ENCODE measurements around the gene CBLC.

CBLC gene

GRCh38 chr19:44799627-44800346, 22.1 kb downstream of the CBLC start:
- no peak for DNase-seq (ENCODE audit: low read depth)

DNA sequence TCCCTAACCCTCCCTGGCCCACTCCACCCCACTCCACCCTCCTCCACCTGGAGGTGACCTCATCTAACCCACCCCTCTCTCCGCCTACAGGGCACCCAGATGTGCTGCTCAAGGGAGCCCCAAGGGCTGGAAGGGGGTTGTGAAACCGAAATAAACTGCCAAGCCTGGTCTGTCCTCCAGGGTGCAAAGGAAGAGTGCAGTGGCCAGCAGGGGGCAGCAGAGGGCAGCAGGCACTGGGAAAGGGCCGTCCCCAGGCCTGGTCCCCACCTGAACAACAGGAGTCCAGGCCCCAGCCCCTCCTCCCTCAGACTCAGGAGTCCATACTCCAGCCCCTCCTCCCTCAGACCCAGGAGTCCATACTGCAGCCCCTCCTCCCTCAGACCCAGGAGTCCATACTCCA, 22.8 kb downstream of the CBLC start:
- peak; percentile 84 for DNase-seq (ENCODE audit: low read depth)

- DNase-seq (ENCODE audit: low read depth) = no peak
Measured at GRCh38 chr19:44803442-44804428, 26.0 kb downstream of the CBLC start.

DNA sequence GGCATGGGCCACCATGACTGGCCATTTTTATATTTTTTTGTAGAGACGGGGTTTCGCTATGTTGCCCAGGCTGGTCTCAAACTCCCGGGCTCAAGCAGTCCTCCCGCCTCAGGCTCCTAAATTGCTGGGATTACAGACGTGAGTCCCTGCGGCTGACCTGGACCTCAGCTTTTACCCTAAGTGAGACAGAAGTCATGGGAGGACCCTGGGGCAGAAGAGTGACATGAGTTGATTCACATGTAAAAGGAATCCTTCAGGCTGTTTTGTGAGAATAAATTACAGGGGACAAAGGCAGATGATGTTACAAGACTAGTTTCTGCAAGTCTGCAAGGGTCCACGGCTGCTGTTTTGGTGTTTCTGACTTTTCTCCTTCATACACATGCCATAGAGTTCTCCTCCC, 28.6 kb downstream of the CBLC start:
- DNase-seq (ENCODE audit: low read depth) = no peak

DNA sequence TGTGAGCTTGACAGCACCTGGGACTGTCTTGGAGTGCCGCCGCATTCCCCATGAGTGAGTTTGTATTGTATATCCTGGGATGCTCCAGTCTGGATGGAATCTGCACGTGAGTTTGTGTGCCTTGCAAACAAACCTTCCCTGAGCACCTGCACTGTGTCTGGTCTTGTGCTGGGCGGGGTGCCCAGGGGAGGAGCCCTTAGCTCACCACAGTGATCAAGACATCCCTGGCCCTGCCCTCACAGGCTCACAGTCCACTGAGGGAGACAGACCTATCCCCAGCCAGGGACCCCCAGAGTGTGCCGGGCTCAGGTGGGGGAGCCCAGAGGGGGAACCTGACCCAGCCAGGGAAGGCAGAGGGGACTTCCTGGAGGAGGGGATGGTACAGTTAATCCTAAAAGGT, 29.5 kb downstream of the CBLC start:
- DNase-seq (ENCODE audit: low read depth) = no peak

GRCh38 chr19:44807652-44808462, 30.2 kb downstream of the CBLC start:
- DNase-seq (ENCODE audit: low read depth) = no peak

DNA sequence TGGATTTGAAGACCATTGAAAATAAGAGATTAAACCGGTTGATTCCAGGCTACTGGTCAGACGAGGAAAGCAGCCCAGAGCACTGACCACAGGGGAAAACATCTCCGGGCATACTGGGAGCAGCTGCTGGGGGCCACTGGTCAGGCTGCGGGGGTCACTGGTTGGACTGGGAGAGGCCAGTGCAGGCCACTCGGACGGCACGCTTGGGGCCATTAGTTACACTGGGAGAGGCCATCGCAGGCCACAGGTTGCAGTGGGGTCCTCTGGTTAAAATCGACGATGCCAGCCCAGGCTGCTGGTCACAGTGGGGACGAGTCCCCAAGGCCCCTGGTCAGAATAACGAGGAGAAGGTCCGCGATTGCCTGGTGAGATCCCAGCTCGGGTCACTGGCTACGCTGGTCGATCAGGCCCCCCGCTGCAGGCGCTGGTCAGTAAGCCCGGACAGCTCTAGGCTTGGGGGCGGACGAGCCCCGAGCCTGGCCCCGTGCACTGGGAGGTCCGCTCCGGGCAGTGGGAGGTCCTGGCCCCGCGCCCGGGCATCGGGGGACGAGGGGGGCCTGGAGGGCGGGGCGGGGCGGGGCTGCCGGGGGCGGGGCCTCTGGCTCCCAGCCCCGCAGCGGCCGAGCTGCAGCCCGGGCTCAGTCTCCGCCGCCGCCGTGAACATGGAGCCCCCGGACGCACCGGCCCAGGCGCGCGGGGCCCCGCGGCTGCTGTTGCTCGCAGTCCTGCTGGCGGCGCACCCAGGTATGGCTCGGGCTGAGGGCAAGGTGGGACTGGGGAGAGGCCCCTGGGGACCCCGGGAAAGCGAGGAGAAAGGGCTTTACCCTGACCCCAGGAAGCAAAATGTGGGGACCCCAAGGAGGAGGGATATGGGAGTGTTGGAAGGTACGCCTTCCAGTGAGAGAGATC, 31.0 kb downstream of the CBLC start, which contains the start of gene BCAM:
Gene BCAM (plus strand): TSS at position 641 of the 909 bp plus-strand sequence. CDS start 22 bp downstream, at position 663.
- no peak for DNase-seq (ENCODE audit: low read depth)

DNA sequence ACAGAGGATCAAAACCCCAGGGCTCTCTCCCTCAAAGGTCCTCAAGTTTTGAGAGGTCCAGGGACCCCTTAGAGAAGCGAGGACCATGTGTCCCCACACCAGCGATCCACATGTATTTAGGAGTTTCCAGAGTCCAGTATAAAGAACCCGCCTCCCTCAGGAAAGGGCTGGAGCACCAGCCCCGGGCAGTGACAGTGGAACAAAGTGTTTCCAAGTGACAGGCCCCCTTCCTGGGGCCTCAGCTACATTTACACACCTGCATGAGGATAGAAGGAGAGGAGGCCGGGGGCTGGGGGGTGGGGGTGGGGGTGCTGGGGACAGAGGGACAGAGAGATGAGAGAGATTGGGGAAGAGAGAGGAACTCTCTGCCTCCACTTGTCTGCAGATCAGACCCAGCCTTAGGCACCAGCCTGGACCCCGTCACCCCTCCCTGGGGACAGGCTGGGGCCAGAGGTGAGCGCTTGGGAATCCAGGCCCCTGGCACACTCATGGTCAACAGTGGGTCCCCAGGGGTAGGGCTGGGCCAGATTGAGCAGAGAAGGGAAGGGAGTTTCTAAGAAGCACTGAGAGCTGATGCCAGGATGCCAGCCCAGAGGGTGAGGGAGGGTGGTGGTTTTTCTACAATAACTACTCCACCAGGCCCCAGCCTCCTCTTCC, 32.0 kb downstream of the CBLC start:
- no peak for DNase-seq (ENCODE audit: low read depth)

- DNase-seq (ENCODE audit: low read depth) = no peak
Measured at GRCh38 chr19:44810234-44811121, 32.8 kb downstream of the CBLC start.

DNA sequence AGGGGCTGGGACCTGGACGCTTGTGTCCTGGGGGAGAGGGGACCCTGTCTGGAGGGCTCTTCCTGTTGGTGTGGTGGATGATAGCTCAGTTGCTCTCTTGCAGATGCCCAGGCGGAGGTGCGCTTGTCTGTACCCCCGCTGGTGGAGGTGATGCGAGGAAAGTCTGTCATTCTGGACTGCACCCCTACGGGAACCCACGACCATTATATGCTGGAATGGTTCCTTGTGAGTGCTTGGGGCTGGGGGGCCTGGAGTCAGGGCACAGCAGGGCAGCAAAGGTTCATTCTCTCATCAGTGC, 33.4 kb downstream of the CBLC start:
- DNase-seq (ENCODE audit: low read depth) = no peak

- no peak for DNase-seq (ENCODE audit: low read depth)
Measured at GRCh38 chr19:44812142-44812718, 34.5 kb downstream of the CBLC start.

GRCh38 chr19:44813070-44813840, 35.6 kb downstream of the CBLC start:
- no peak for DNase-seq (ENCODE audit: low read depth)

GRCh38 chr19:44813841-44814470, 36.3 kb downstream of the CBLC start:
- DNase-seq (ENCODE audit: low read depth) = no peak

DNA sequence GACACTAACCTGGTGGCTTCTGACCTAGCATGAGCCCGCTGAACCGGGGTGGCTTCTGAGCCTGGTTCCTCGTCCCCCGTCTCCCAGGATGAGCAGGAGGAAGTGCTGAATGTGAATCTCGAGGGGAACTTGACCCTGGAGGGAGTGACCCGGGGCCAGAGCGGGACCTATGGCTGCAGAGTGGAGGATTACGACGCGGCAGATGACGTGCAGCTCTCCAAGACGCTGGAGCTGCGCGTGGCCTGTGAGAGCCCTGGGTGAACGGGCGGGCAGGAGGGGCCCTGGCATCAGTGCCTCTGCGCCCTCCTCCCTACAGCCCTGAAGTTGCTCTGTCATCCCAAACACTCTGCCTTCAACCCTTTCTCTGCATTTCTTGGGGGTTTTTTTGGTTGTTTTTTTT, 36.8 kb downstream of the CBLC start:
- no peak for DNase-seq (ENCODE audit: low read depth)

DNA sequence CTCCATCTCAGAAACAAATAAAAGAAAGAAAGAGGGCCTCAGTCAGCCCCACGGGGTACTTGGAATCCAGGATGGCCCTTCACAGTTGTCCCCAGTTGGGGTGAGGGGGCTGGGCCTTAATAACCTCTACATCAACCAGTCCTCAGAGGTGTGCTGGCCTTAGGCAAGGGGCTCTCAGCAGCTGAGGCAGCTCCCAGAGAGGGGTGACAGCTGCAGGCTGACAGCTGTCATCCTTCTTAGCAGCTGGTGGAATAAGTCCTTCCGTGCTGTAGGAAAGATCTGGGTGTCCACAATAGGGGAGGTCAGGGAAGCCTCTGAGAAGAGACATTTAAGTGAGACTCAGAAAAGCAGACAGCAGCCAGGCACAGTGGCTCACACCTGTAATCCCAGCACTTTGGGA, 38.6 kb downstream of the CBLC start:
- DNase-seq (ENCODE audit: low read depth) = no peak

DNA sequence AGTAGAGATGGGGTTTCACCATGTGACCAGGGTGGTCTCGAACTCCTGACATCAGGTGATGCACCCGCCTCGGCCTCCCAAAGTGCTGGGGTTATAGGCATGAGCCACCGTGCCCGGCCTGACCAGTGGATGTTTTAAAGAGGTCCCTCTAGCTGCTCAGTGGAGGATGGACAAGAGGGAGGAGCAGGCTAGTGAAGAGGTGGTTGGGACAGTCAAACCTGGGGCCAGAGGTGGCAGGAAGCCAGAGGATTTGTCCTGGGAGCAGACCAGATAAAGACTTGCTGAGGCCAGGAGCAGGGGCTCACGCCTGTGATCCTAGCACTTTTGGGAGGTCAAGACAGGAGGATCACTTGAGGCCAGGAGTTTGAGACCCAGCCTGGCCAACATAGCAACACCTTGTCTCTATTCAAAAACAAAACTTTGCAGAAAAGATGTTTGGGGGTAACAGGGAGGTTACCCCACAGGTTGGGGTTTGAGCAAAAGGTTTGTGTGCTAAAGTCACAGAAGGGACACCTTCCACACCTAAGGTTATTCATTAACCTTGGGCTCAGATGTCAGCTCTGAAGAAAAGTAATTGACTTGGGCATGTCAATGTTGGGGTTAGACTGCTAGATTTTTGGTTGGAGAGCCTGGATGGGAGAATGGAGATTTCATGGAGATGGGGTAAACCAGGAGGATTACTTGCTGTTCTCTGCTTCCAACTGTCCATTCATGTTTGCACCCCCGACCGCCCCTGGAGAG, 40.2 kb downstream of the CBLC start:
- DNase-seq (ENCODE audit: low read depth) = no peak

DNA sequence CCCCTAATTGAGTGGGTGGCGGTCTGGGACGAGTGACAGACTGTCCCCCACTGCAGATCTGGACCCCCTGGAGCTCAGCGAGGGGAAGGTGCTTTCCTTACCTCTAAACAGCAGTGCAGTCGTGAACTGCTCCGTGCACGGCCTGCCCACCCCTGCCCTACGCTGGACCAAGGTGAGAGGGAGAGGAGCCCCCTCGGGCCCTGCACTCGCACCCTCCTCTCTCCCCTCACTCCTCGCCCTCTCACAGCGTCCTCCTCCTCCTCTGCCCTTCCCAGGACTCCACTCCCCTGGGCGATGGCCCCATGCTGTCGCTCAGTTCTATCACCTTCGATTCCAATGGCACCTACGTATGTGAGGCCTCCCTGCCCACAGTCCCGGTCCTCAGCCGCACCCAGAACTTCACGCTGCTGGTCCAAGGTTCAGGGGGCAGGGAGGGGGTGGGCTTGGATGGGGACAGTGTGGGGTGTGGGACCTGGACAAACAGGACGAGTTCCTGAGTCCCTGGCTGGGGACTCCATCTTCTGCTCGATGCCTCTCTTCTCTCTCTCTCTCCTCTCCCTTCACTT, 40.9 kb downstream of the CBLC start:
- no peak for DNase-seq (ENCODE audit: low read depth)
